H9 (cell line): ENCODE measurements around the gene MAD1L1. TPM values are rescaled to one million over a fixed set of nuclear protein-coding genes. Genes with fewer than 3 reads are reported as not detected.

Experiments used
- DNase-seq: peaks from one replicate; pipeline ENCODE4 v3.0.0-alpha.2; 2017
- H2AFZ ChIP-seq: one replicate; pipeline ENCODE4 v1.6.1; 2013; ENCODE audit warnings: mild to moderate bottlenecking, low read length, control low read depth, moderate library complexity
- H2AK5ac ChIP-seq: 2 replicates; pipeline ENCODE4 v1.6.1; 2013; ENCODE audit warnings: low read length, control low read depth, mixed read lengths; ENCODE audit not compliant: insufficient read length
- H2BK120ac ChIP-seq: one replicate; pipeline ENCODE4 v1.6.1; 2013; ENCODE audit warnings: low read depth, mild to moderate bottlenecking, low read length, control low read depth, inconsistent platforms; ENCODE audit not compliant: poor library complexity, severe bottlenecking
- H2BK12ac ChIP-seq: 2 replicates; pipeline ENCODE4 v1.6.1; 2013; ENCODE audit warnings: low read length, control low read depth, mixed read lengths, low read depth; ENCODE audit not compliant: insufficient read length
- H2BK15ac ChIP-seq: 2 replicates; pipeline ENCODE4 v1.6.1; 2013; ENCODE audit warnings: low read depth, low read length, control low read depth
- H2BK20ac ChIP-seq: one replicate; pipeline ENCODE4 v1.6.1; 2013; ENCODE audit warnings: low read depth, mild to moderate bottlenecking, low read length, control low read depth, inconsistent platforms; ENCODE audit not compliant: poor library complexity, severe bottlenecking
- H2BK5ac ChIP-seq: 2 replicates; pipeline ENCODE4 v1.6.1; 2013; ENCODE audit warnings: low read length, control low read depth, mixed read lengths; ENCODE audit not compliant: insufficient read length
- H3K14ac ChIP-seq: 2 replicates; pipeline ENCODE4 v1.6.1; 2013; ENCODE audit warnings: low read length, control low read depth; ENCODE audit not compliant: insufficient read depth
- H3K18ac ChIP-seq: 2 replicates; pipeline ENCODE4 v1.6.1; 2013; ENCODE audit warnings: low read depth, mild to moderate bottlenecking, mixed read lengths, low read length, control low read depth; ENCODE audit not compliant: insufficient read length
- H3K23ac ChIP-seq: 2 replicates; pipeline ENCODE4 v1.6.1; 2013; ENCODE audit warnings: low read length, control low read depth, mixed read lengths, low read depth; ENCODE audit not compliant: insufficient read length
- H3K23me2 ChIP-seq: 2 replicates; pipeline ENCODE4 v1.6.1; 2013; ENCODE audit warnings: low read depth, mild to moderate bottlenecking, mixed read lengths, low read length, control low read depth; ENCODE audit not compliant: insufficient read length, poor library complexity, severe bottlenecking
- H3K27ac ChIP-seq: 2 replicates; pipeline ENCODE4 v1.5.1; 2013; ENCODE audit warnings: low read length, control low read depth, mixed read lengths, low read depth; ENCODE audit not compliant: insufficient read length
- H3K27me3 ChIP-seq: 2 replicates; pipeline ENCODE4 v1.6.1; 2013; ENCODE audit warnings: low read length, control low read depth, inconsistent platforms; ENCODE audit not compliant: insufficient read depth
- H3K4ac ChIP-seq: 2 replicates; pipeline ENCODE4 v1.6.1; 2013; ENCODE audit warnings: low read depth, mild to moderate bottlenecking, control low read depth, inconsistent platforms, low read length, moderate library complexity
- H3K4me1 ChIP-seq: 2 replicates; pipeline ENCODE4 v1.6.1; 2013; ENCODE audit warnings: low read length, control low read depth, inconsistent platforms; ENCODE audit not compliant: insufficient read depth
- H3K4me2 ChIP-seq: 2 replicates; pipeline ENCODE4 v1.6.1; 2013; ENCODE audit warnings: low read length, control low read depth, mixed read lengths; ENCODE audit not compliant: insufficient read length, insufficient read depth
- H3K56ac ChIP-seq: 2 replicates; pipeline ENCODE4 v1.6.1; 2013; ENCODE audit warnings: low read depth, mild to moderate bottlenecking, mixed read lengths, low read length, control low read depth; ENCODE audit not compliant: insufficient read length
- H3K79me1 ChIP-seq: 2 replicates; pipeline ENCODE4 v1.6.1; 2013; ENCODE audit warnings: low read depth, mild to moderate bottlenecking, moderate library complexity, low read length, control low read depth, inconsistent platforms; ENCODE audit not compliant: insufficient read depth, poor library complexity, severe bottlenecking
- H3K79me2 ChIP-seq: 2 replicates; pipeline ENCODE4 v1.6.1; 2013; ENCODE audit warnings: low read length, control low read depth, inconsistent platforms; ENCODE audit not compliant: insufficient read depth
- H3K9ac ChIP-seq: 2 replicates; pipeline ENCODE4 v1.6.1; 2013; ENCODE audit warnings: low read length, control low read depth, mixed read lengths; ENCODE audit not compliant: insufficient read length; ENCODE audit errors: extremely low read depth
- H3K9me3 ChIP-seq: one replicate; pipeline ENCODE4 v1.6.1; 2013; ENCODE audit warnings: low read depth, low read length, inconsistent platforms; ENCODE audit not compliant: control insufficient read depth
- H3T11ph ChIP-seq: one replicate; pipeline ENCODE4 v1.6.1; 2013; ENCODE audit warnings: mild to moderate bottlenecking, low read length, control low read depth, inconsistent platforms
- H4K20me1 ChIP-seq: one replicate; pipeline ENCODE4 v1.6.1; 2013; ENCODE audit not compliant: control insufficient read depth, insufficient read length, insufficient read depth
- H4K5ac ChIP-seq: 2 replicates; pipeline ENCODE4 v1.6.1; 2013; ENCODE audit warnings: low read depth, mild to moderate bottlenecking, mixed read lengths, low read length, control low read depth; ENCODE audit not compliant: insufficient read length
- H4K8ac ChIP-seq: replicated peaks from 2 replicates; pipeline ENCODE4 v1.6.1; 2013; ENCODE audit warnings: low read length, control low read depth, mixed read lengths, low read depth; ENCODE audit not compliant: insufficient read length
- H4K91ac ChIP-seq: 2 replicates; pipeline ENCODE4 v1.6.1; 2013; ENCODE audit warnings: low read depth, mild to moderate bottlenecking, moderate library complexity, mixed read lengths, low read length, control low read depth; ENCODE audit not compliant: insufficient read length
- H3K27ac Mint-ChIP-seq, 3 experiments: 2 replicates in 2 of 3; 3 replicates in 1 of 3; pipeline ENCODE4 v1.8.0; 2020 to 2021; ENCODE audit warnings: mixed read lengths in 3 of 3, mild to moderate bottlenecking in 1 of 3, moderate library complexity in 1 of 3
- H3K27me3 Mint-ChIP-seq: 2 replicates; pipeline ENCODE4 v1.8.0; 2021; ENCODE audit warnings: low read depth, mild to moderate bottlenecking, moderate library complexity, mixed read lengths
- H3K36me3 Mint-ChIP-seq, 3 experiments: 2 replicates in 2 of 3; 3 replicates in 1 of 3; pipeline ENCODE4 v1.8.0; 2020 to 2021; ENCODE audit warnings: low read depth in 3 of 3, mixed read lengths in 3 of 3; ENCODE audit not compliant: insufficient read depth in 1 of 3
- H3K4me1 Mint-ChIP-seq, 2 experiments: 2 replicates each; pipeline ENCODE4 v1.8.0; 2020; ENCODE audit warnings: mixed read lengths in 2 of 2
- H3K4me3 Mint-ChIP-seq, 2 experiments: 2 replicates in 1 of 2; 3 replicates in 1 of 2; pipeline ENCODE4 v1.8.0; 2020 to 2021; ENCODE audit warnings: mild to moderate bottlenecking in 2 of 2, mixed read lengths in 2 of 2, moderate library complexity in 1 of 2
- H3K9me3 Mint-ChIP-seq, 2 experiments: 2 replicates in 1 of 2; 3 replicates in 1 of 2; pipeline ENCODE4 v1.8.0; 2020; ENCODE audit warnings: mild to moderate bottlenecking in 2 of 2, mixed read lengths in 2 of 2, moderate library complexity in 1 of 2
- WGBS: extraction: QIAGEN DNeasy Blood & Tissue Kit; methylation state at CpG from one replicate; pipeline ENCODE4 v1.1.7; 2013; ENCODE audit warnings: missing lambda C conversion rate, low lambda C conversion rate, mixed read lengths; ENCODE audit not compliant: insufficient read length; ENCODE audit errors: extremely low coverage; 5-methylcytosine and 5-hydroxymethylcytosine counted together
- total RNA-seq: library from RNA; stranded (reverse); gene quantifications from 2 replicates; pipeline ENCODE4 v1.2.1, GENCODE V29; 2021
- TF ChIP-seq, protein P1 (sequence below): fragments of 200-600 bp; sonication (generic); conservative IDR thresholded peaks from 3 replicates; pipeline ENCODE4 v1.8.0; 2021; ENCODE audit warnings: antibody characterized with exemption, mild to moderate bottlenecking

Gene MAD1L1
- total RNA-seq, 1 experiment from 2014 or later: 39.0 TPM

DNA sequence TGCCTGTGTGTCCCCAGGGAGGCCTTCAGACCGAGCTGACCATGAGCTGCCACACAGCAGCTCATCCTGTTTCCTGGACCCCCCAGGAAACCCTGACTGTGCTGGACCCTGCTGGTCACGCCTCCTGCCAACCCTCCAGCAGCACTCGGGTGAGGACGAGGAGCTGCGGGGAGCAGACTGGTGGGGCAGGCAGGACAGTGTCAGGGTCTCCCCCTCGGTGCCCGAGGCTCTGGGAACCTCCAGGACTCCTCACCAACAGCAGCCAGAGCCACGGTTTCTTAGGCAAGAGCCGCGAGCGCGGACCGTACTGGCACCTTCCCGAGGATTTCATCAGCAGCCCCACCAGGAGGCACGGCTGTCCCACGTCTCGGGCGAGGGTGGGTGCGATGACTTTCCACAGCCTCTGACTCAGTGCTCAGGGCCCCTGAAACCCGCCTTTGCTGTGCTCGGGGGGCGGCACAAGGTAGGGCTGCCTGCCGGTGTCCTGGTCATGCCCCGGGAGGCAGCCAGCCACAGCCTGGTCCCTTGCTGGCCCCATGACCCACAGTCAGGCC lies 375.8 kb downstream of the MAD1L1 start:
- Histone ChIP-seq H2AFZ (no peak overlapping the region), H3K14ac (no peak overlapping the region), H3K56ac (no peak overlapping the region), H3K4me2 (no peak overlapping the region), H3T11ph (no peak overlapping the region), H4K91ac (no peak overlapping the region), H2AK5ac (no peak overlapping the region), H2BK5ac (no peak overlapping the region), H3K79me2 (no peaks in the 10 kb centered on the region), H4K20me1 (peaks cover 3% of the 10 kb centered on the region), H3K4ac (no peak overlapping the region; the same call in 1 of the 2 replicates), H2BK12ac (no peak overlapping the region), H2BK120ac (no peak overlapping the region), H3K18ac (no peak overlapping the region), H2BK20ac (no peak overlapping the region), H3K9me3 (no peaks in the 10 kb centered on the region), H3K27ac (no peak overlapping the region), H4K8ac (no peak overlapping the region), H3K23me2 (no peaks in the 10 kb centered on the region), H3K4me1 (no peaks in the 10 kb centered on the region), H4K5ac (no peak overlapping the region), H3K23ac (no peak overlapping the region), H3K79me1 (no peaks in the 10 kb centered on the region), H3K27me3 (no peaks in the 10 kb centered on the region), H2BK15ac (no peak overlapping the region; the same call in 1 of the 2 replicates), H3K9ac (no peak overlapping the region)
- TF ChIP-seq, protein P1, sequence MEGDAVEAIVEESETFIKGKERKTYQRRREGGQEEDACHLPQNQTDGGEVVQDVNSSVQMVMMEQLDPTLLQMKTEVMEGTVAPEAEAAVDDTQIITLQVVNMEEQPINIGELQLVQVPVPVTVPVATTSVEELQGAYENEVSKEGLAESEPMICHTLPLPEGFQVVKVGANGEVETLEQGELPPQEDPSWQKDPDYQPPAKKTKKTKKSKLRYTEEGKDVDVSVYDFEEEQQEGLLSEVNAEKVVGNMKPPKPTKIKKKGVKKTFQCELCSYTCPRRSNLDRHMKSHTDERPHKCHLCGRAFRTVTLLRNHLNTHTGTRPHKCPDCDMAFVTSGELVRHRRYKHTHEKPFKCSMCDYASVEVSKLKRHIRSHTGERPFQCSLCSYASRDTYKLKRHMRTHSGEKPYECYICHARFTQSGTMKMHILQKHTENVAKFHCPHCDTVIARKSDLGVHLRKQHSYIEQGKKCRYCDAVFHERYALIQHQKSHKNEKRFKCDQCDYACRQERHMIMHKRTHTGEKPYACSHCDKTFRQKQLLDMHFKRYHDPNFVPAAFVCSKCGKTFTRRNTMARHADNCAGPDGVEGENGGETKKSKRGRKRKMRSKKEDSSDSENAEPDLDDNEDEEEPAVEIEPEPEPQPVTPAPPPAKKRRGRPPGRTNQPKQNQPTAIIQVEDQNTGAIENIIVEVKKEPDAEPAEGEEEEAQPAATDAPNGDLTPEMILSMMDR: no peak
- H3K27me3 Mint-ChIP-seq: no peaks in the 10 kb centered on the region; the same call in 1 of the 2 replicates
- 0 out of 7 replicates have a peak, but pooled peaks cover 0 to 4% (median 0%) of the 10 kb centered on the region in 3 experiments for H3K36me3 Mint-ChIP-seq
- H3K4me1 Mint-ChIP-seq: peaks cover 2 to 14% of the 10 kb centered on the region in 2 experiments; a peak in 2 of 4 replicates
- no CpG with 5 or more reads among the region's 24 CpGs for WGBS
- no peak overlapping the region for H3K4me3 Mint-ChIP-seq
- no peak for DNase-seq
- H3K9me3 Mint-ChIP-seq: no peaks in the 10 kb centered on the region
- H3K27ac Mint-ChIP-seq: no peak overlapping the region; a peak in 1 of 7 replicates
